ENCODE measurements around the gene SPRED1. TPM values are rescaled to one million over a fixed set of nuclear protein-coding genes. Genes with fewer than 3 reads are reported as not detected.

SPRED1 gene
- total and polyA plus RNA-seq, 2 donors from 2014 or later, result 4.6 to 36.2 TPM

DNA sequence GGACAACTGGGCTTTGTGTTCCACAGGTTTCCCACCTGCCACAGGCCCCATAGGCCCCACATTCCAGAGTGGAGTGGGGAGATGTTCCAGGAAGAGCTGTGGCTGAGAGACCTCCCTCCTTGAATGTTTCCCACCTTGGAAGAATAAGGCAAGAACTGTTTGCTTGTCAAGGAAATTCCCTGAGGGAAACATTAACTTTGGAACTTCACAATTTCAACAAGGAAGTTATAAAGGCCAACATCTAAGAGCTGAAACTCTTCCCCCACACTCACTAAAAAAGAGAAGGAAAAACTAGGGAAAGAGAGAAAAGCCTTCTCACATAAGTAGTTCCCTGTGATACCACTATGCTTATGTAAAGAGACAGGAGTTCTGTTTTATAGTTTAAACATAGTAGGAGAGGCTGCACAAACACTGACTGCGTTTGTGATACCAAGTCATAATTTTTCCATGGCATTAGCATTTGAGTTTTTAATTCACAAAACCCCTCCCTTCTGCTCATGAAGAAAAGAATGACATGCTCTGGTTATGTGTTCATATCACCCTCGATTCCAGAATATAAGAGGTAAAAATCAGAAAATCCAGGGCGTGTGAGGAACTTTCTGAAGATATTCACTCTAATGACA is 39.8 kb upstream of the SPRED1 start:
- Histone ChIP-seq H3K27me3 (ENCODE audit: control insufficient read depth, insufficient read depth, low read length) (no peaks in the 10 kb centered on the region), H3K4me3 (ENCODE audit: low read length in 3 of 3) (no peak overlapping the region), H3K9ac (ENCODE audit: low read length in 3 of 3) (no peak overlapping the region), H3K4me1 (ENCODE audit: control insufficient read depth in 2 of 3, insufficient read depth in 2 of 3, low read depth in 1 of 3, low read length in 3 of 3) (peaks cover 0 to 6% (median 5%) of the 10 kb centered on the region in 3 donors), H3K9me3 (ENCODE audit: control insufficient read depth in 2 of 3, insufficient read depth in 1 of 3, low read length in 3 of 3) (no peaks in the 10 kb centered on the region), H3K36me3 (ENCODE audit: control insufficient read depth in 2 of 3, insufficient read depth in 3 of 3, low read length in 3 of 3) (no peaks in the 10 kb centered on the region), H3K27ac (ENCODE audit: low read depth in 2 of 2, low read length in 2 of 2) (no peak overlapping the region)
- intact Hi-C loops (cut with DNase I), result no loop called here
- DNase-seq (peak in 1 of 5 donors; percentile 18), FAIRE-seq (no peak)
- TF ChIP-seq, protein P1, sequence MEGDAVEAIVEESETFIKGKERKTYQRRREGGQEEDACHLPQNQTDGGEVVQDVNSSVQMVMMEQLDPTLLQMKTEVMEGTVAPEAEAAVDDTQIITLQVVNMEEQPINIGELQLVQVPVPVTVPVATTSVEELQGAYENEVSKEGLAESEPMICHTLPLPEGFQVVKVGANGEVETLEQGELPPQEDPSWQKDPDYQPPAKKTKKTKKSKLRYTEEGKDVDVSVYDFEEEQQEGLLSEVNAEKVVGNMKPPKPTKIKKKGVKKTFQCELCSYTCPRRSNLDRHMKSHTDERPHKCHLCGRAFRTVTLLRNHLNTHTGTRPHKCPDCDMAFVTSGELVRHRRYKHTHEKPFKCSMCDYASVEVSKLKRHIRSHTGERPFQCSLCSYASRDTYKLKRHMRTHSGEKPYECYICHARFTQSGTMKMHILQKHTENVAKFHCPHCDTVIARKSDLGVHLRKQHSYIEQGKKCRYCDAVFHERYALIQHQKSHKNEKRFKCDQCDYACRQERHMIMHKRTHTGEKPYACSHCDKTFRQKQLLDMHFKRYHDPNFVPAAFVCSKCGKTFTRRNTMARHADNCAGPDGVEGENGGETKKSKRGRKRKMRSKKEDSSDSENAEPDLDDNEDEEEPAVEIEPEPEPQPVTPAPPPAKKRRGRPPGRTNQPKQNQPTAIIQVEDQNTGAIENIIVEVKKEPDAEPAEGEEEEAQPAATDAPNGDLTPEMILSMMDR (IDR thresholded peaks at IDR 0.05; ENCODE audit: borderline replicate concordance, extremely low read depth, insufficient read depth), result no peak

DNA sequence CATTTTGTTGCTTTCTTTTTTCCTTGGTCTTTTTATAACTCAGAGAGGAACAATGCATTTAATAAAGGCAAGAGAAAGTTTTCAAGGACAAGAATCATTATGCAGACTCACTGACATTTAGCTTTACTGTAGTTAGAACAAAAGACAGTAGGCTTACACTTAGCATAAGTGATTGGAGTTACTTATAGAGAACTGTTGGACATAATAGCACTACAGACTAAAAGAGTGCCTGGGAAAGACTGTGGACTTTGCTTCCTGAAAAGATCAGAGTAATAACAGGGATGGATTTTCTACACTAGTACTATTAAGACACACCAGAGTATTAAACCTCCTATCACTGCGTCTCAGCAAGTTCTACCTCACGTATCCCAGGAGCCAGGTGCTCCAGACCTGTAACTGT is 39.3 kb upstream of the SPRED1 start:
- intact Hi-C loops (cut with DNase I), result no loop called here
- H3K9me3 ChIP-seq (ENCODE audit: control insufficient read depth in 2 of 3, insufficient read depth in 1 of 3, low read length in 3 of 3), result no peaks in the 10 kb centered on the region
- TF ChIP-seq, protein P1 (IDR thresholded peaks at IDR 0.05; ENCODE audit: borderline replicate concordance, extremely low read depth, insufficient read depth), result no peak
- peaks cover 0 to 6% (median 5%) of the 10 kb centered on the region in 3 donors for H3K4me1 ChIP-seq (ENCODE audit: control insufficient read depth in 2 of 3, insufficient read depth in 2 of 3, low read depth in 1 of 3, low read length in 3 of 3)
- H3K36me3 ChIP-seq (ENCODE audit: control insufficient read depth in 2 of 3, insufficient read depth in 3 of 3, low read length in 3 of 3), result no peaks in the 10 kb centered on the region
- no peak overlapping the region for H3K27ac ChIP-seq (ENCODE audit: low read depth in 2 of 2, low read length in 2 of 2)
- no peaks in the 10 kb centered on the region for H3K27me3 ChIP-seq (ENCODE audit: control insufficient read depth, insufficient read depth, low read length)
- DNase-seq (no peak), FAIRE-seq (no peak)
- H3K4me3 ChIP-seq (ENCODE audit: low read length in 3 of 3), result no peak overlapping the region
- H3K9ac ChIP-seq (ENCODE audit: low read length in 3 of 3), result no peak overlapping the region

- no peak overlapping the region for H3K27ac ChIP-seq (ENCODE audit: low read depth in 2 of 2, low read length in 2 of 2)
- DNase-seq, result no peak
- H3K27me3 ChIP-seq (ENCODE audit: control insufficient read depth, insufficient read depth, low read length), result no peaks in the 10 kb centered on the region
- H3K9ac ChIP-seq (ENCODE audit: low read length in 3 of 3), result no peak overlapping the region
- H3K4me1 ChIP-seq (ENCODE audit: control insufficient read depth in 2 of 3, insufficient read depth in 2 of 3, low read depth in 1 of 3, low read length in 3 of 3), result peaks cover 0 to 6% (median 5%) of the 10 kb centered on the region in 3 donors
- no peak overlapping the region for H3K4me3 ChIP-seq (ENCODE audit: low read length in 3 of 3)
- no peak for FAIRE-seq
- H3K9me3 ChIP-seq (ENCODE audit: control insufficient read depth in 2 of 3, insufficient read depth in 1 of 3, low read length in 3 of 3), result no peaks in the 10 kb centered on the region
- TF ChIP-seq, protein P1 (IDR thresholded peaks at IDR 0.05; ENCODE audit: borderline replicate concordance, extremely low read depth, insufficient read depth), result no peak
- no peaks in the 10 kb centered on the region for H3K36me3 ChIP-seq (ENCODE audit: control insufficient read depth in 2 of 3, insufficient read depth in 3 of 3, low read length in 3 of 3)
- intact Hi-C loops (cut with DNase I), result no loop called here
These were observed 36.9 kb upstream of the SPRED1 start for GRCh38 chr15:38215707-38216106.

GRCh38 chr15:38216763-38217162 is 35.9 kb upstream of the SPRED1 start:
- TF ChIP-seq, protein P1 (IDR thresholded peaks at IDR 0.05; ENCODE audit: borderline replicate concordance, extremely low read depth, insufficient read depth), result no peak
- no peak overlapping the region for H3K9ac ChIP-seq (ENCODE audit: low read length in 3 of 3)
- no peaks in the 10 kb centered on the region for H3K36me3 ChIP-seq (ENCODE audit: control insufficient read depth in 2 of 3, insufficient read depth in 3 of 3, low read length in 3 of 3)
- H3K9me3 ChIP-seq (ENCODE audit: control insufficient read depth in 2 of 3, insufficient read depth in 1 of 3, low read length in 3 of 3), result no peaks in the 10 kb centered on the region
- intact Hi-C loops (cut with DNase I), result no loop called here
- no peak for FAIRE-seq
- H3K27me3 ChIP-seq (ENCODE audit: control insufficient read depth, insufficient read depth, low read length), result no peaks in the 10 kb centered on the region
- H3K4me3 ChIP-seq (ENCODE audit: low read length in 3 of 3), result no peak overlapping the region
- H3K4me1 ChIP-seq (ENCODE audit: control insufficient read depth in 2 of 3, insufficient read depth in 2 of 3, low read depth in 1 of 3, low read length in 3 of 3), result peaks cover 0 to 6% (median 5%) of the 10 kb centered on the region in 3 donors
- peak in 1 of 5 donors; percentile 66 for DNase-seq
- no peak overlapping the region for H3K27ac ChIP-seq (ENCODE audit: low read depth in 2 of 2, low read length in 2 of 2)

Data from kidney (tissue), 14 donors.